H9 (cell line): ENCODE results near the gene WDR6. TPM values are rescaled to one million over a fixed set of nuclear protein-coding genes. Genes with fewer than 3 reads are reported as not detected.

Source experiments
- DNase-seq: peaks from one replicate; pipeline ENCODE4 v3.0.0-alpha.2; 2017
- H2AFZ ChIP-seq: one replicate; pipeline ENCODE4 v1.6.1; 2013; ENCODE audit warnings: mild to moderate bottlenecking, low read length, control low read depth, moderate library complexity
- H2AK5ac ChIP-seq: 2 replicates; pipeline ENCODE4 v1.6.1; 2013; ENCODE audit warnings: low read length, control low read depth, mixed read lengths; ENCODE audit not compliant: insufficient read length
- H2BK120ac ChIP-seq: one replicate; pipeline ENCODE4 v1.6.1; 2013; ENCODE audit warnings: low read depth, mild to moderate bottlenecking, low read length, control low read depth, inconsistent platforms; ENCODE audit not compliant: poor library complexity, severe bottlenecking
- H2BK12ac ChIP-seq: 2 replicates; pipeline ENCODE4 v1.6.1; 2013; ENCODE audit warnings: low read length, control low read depth, mixed read lengths, low read depth; ENCODE audit not compliant: insufficient read length
- H2BK15ac ChIP-seq: 2 replicates; pipeline ENCODE4 v1.6.1; 2013; ENCODE audit warnings: low read depth, low read length, control low read depth
- H2BK20ac ChIP-seq: one replicate; pipeline ENCODE4 v1.6.1; 2013; ENCODE audit warnings: low read depth, mild to moderate bottlenecking, low read length, control low read depth, inconsistent platforms; ENCODE audit not compliant: poor library complexity, severe bottlenecking
- H2BK5ac ChIP-seq: 2 replicates; pipeline ENCODE4 v1.6.1; 2013; ENCODE audit warnings: low read length, control low read depth, mixed read lengths; ENCODE audit not compliant: insufficient read length
- H3K14ac ChIP-seq: 2 replicates; pipeline ENCODE4 v1.6.1; 2013; ENCODE audit warnings: low read length, control low read depth; ENCODE audit not compliant: insufficient read depth
- H3K18ac ChIP-seq: 2 replicates; pipeline ENCODE4 v1.6.1; 2013; ENCODE audit warnings: low read depth, mild to moderate bottlenecking, mixed read lengths, low read length, control low read depth; ENCODE audit not compliant: insufficient read length
- H3K23ac ChIP-seq: 2 replicates; pipeline ENCODE4 v1.6.1; 2013; ENCODE audit warnings: low read length, control low read depth, mixed read lengths, low read depth; ENCODE audit not compliant: insufficient read length
- H3K23me2 ChIP-seq: 2 replicates; pipeline ENCODE4 v1.6.1; 2013; ENCODE audit warnings: low read depth, mild to moderate bottlenecking, mixed read lengths, low read length, control low read depth; ENCODE audit not compliant: insufficient read length, poor library complexity, severe bottlenecking
- H3K27ac ChIP-seq: 2 replicates; pipeline ENCODE4 v1.5.1; 2013; ENCODE audit warnings: low read length, control low read depth, mixed read lengths, low read depth; ENCODE audit not compliant: insufficient read length
- H3K27me3 ChIP-seq: 2 replicates; pipeline ENCODE4 v1.6.1; 2013; ENCODE audit warnings: low read length, control low read depth, inconsistent platforms; ENCODE audit not compliant: insufficient read depth
- H3K4ac ChIP-seq: 2 replicates; pipeline ENCODE4 v1.6.1; 2013; ENCODE audit warnings: low read depth, mild to moderate bottlenecking, control low read depth, inconsistent platforms, low read length, moderate library complexity
- H3K4me1 ChIP-seq: 2 replicates; pipeline ENCODE4 v1.6.1; 2013; ENCODE audit warnings: low read length, control low read depth, inconsistent platforms; ENCODE audit not compliant: insufficient read depth
- H3K4me2 ChIP-seq: 2 replicates; pipeline ENCODE4 v1.6.1; 2013; ENCODE audit warnings: low read length, control low read depth, mixed read lengths; ENCODE audit not compliant: insufficient read length, insufficient read depth
- H3K56ac ChIP-seq: 2 replicates; pipeline ENCODE4 v1.6.1; 2013; ENCODE audit warnings: low read depth, mild to moderate bottlenecking, mixed read lengths, low read length, control low read depth; ENCODE audit not compliant: insufficient read length
- H3K79me1 ChIP-seq: 2 replicates; pipeline ENCODE4 v1.6.1; 2013; ENCODE audit warnings: low read depth, mild to moderate bottlenecking, moderate library complexity, low read length, control low read depth, inconsistent platforms; ENCODE audit not compliant: insufficient read depth, poor library complexity, severe bottlenecking
- H3K79me2 ChIP-seq: 2 replicates; pipeline ENCODE4 v1.6.1; 2013; ENCODE audit warnings: low read length, control low read depth, inconsistent platforms; ENCODE audit not compliant: insufficient read depth
- H3K9ac ChIP-seq: 2 replicates; pipeline ENCODE4 v1.6.1; 2013; ENCODE audit warnings: low read length, control low read depth, mixed read lengths; ENCODE audit not compliant: insufficient read length; ENCODE audit errors: extremely low read depth
- H3K9me3 ChIP-seq: one replicate; pipeline ENCODE4 v1.6.1; 2013; ENCODE audit warnings: low read depth, low read length, inconsistent platforms; ENCODE audit not compliant: control insufficient read depth
- H3T11ph ChIP-seq: one replicate; pipeline ENCODE4 v1.6.1; 2013; ENCODE audit warnings: mild to moderate bottlenecking, low read length, control low read depth, inconsistent platforms
- H4K20me1 ChIP-seq: one replicate; pipeline ENCODE4 v1.6.1; 2013; ENCODE audit not compliant: control insufficient read depth, insufficient read length, insufficient read depth
- H4K5ac ChIP-seq: 2 replicates; pipeline ENCODE4 v1.6.1; 2013; ENCODE audit warnings: low read depth, mild to moderate bottlenecking, mixed read lengths, low read length, control low read depth; ENCODE audit not compliant: insufficient read length
- H4K8ac ChIP-seq: replicated peaks from 2 replicates; pipeline ENCODE4 v1.6.1; 2013; ENCODE audit warnings: low read length, control low read depth, mixed read lengths, low read depth; ENCODE audit not compliant: insufficient read length
- H4K91ac ChIP-seq: 2 replicates; pipeline ENCODE4 v1.6.1; 2013; ENCODE audit warnings: low read depth, mild to moderate bottlenecking, moderate library complexity, mixed read lengths, low read length, control low read depth; ENCODE audit not compliant: insufficient read length
- H3K27ac Mint-ChIP-seq, 3 experiments: 2 replicates in 2 of 3; 3 replicates in 1 of 3; pipeline ENCODE4 v1.8.0; 2020 to 2021; ENCODE audit warnings: mixed read lengths in 3 of 3, mild to moderate bottlenecking in 1 of 3, moderate library complexity in 1 of 3
- H3K27me3 Mint-ChIP-seq: 2 replicates; pipeline ENCODE4 v1.8.0; 2021; ENCODE audit warnings: low read depth, mild to moderate bottlenecking, moderate library complexity, mixed read lengths
- H3K36me3 Mint-ChIP-seq, 3 experiments: 2 replicates in 2 of 3; 3 replicates in 1 of 3; pipeline ENCODE4 v1.8.0; 2020 to 2021; ENCODE audit warnings: low read depth in 3 of 3, mixed read lengths in 3 of 3; ENCODE audit not compliant: insufficient read depth in 1 of 3
- H3K4me1 Mint-ChIP-seq, 2 experiments: 2 replicates each; pipeline ENCODE4 v1.8.0; 2020; ENCODE audit warnings: mixed read lengths in 2 of 2
- H3K4me3 Mint-ChIP-seq, 2 experiments: 2 replicates in 1 of 2; 3 replicates in 1 of 2; pipeline ENCODE4 v1.8.0; 2020 to 2021; ENCODE audit warnings: mild to moderate bottlenecking in 2 of 2, mixed read lengths in 2 of 2, moderate library complexity in 1 of 2
- H3K9me3 Mint-ChIP-seq, 2 experiments: 2 replicates in 1 of 2; 3 replicates in 1 of 2; pipeline ENCODE4 v1.8.0; 2020; ENCODE audit warnings: mild to moderate bottlenecking in 2 of 2, mixed read lengths in 2 of 2, moderate library complexity in 1 of 2
- CTCF ChIP-seq: fragments of 200-600 bp; sonication (generic); conservative IDR thresholded peaks from 3 replicates; pipeline ENCODE4 v1.8.0; 2021; ENCODE audit warnings: antibody characterized with exemption, mild to moderate bottlenecking
- WGBS: extraction: QIAGEN DNeasy Blood & Tissue Kit; methylation state at CpG from one replicate; pipeline ENCODE4 v1.1.7; 2013; ENCODE audit warnings: missing lambda C conversion rate, low lambda C conversion rate, mixed read lengths; ENCODE audit not compliant: insufficient read length; ENCODE audit errors: extremely low coverage; 5-methylcytosine and 5-hydroxymethylcytosine counted together
- total RNA-seq: library from RNA; stranded (reverse); gene quantifications from 2 replicates; pipeline ENCODE4 v1.2.1, GENCODE V29; 2021

Gene WDR6
- total RNA-seq, 1 experiment from 2014 or later: 298 TPM

GRCh38 chr3:49017971-49018706 lies 10.9 kb downstream of the WDR6 start, which contains the start of gene DALRD3:
Gene DALRD3, minus strand, starts transcription at chr3:49018580. Its CDS starts 16 bp downstream, at chr3:49018564.
- no peak within 1 kb of the TSS for H2BK5ac ChIP-seq
- Mint-ChIP-seq H3K36me3 (peaks cover 17 to 43% (median 37%) of the 10 kb centered on the region in 3 experiments), H3K4me1 (peaks cover 25% of the 10 kb centered on the region in 2 experiments), H3K4me3 (peak within 1 kb of the TSS; percentile 91 to 95), H3K27ac (peak within 1 kb of the TSS; percentile 38 to 87 (median 49); a peak in 6 of 7 replicates), H3K27me3 (no peaks in the 10 kb centered on the region), H3K9me3 (no peaks in the 10 kb centered on the region)
- H3K56ac ChIP-seq: no peak within 1 kb of the TSS
- H3K14ac ChIP-seq: no peak within 1 kb of the TSS
- H3K79me2 ChIP-seq: no peaks in the 10 kb centered on the region
- no peak within 1 kb of the TSS for H2BK120ac ChIP-seq
- H3K9me3 ChIP-seq: no peaks in the 10 kb centered on the region
- WGBS: no CpG with 5 or more reads among the region's 85 CpGs
- peak; percentile 13; the same call in 1 of the 3 replicates for TF ChIP-seq CTCF
- no peaks in the 10 kb centered on the region for H3K4me1 ChIP-seq
- H4K8ac ChIP-seq: no peak within 1 kb of the TSS
- no peak within 1 kb of the TSS for H2BK20ac ChIP-seq
- H4K5ac ChIP-seq: no peak within 1 kb of the TSS
- H2BK15ac ChIP-seq: no peak within 1 kb of the TSS
- no peak within 1 kb of the TSS for H2AK5ac ChIP-seq
- no peak within 1 kb of the TSS for H3K18ac ChIP-seq
- no peak within 1 kb of the TSS for H3K23ac ChIP-seq
- H3K4me2 ChIP-seq: peak within 1 kb of the TSS; percentile 37
- peaks cover 2% of the 10 kb centered on the region for H4K20me1 ChIP-seq
- DNase-seq: peak; percentile 86
- H3T11ph ChIP-seq: no peak within 1 kb of the TSS
- H3K4ac ChIP-seq: no peak within 1 kb of the TSS
- H3K9ac ChIP-seq: peak within 1 kb of the TSS; percentile 17
- peaks cover 22% of the 10 kb centered on the region for H3K23me2 ChIP-seq
- H3K27ac ChIP-seq: no peak within 1 kb of the TSS
- H2AFZ ChIP-seq: no peak within 1 kb of the TSS
- H3K27me3 ChIP-seq: no peaks in the 10 kb centered on the region
- H2BK12ac ChIP-seq: no peak within 1 kb of the TSS
- H4K91ac ChIP-seq: no peak within 1 kb of the TSS
- H3K79me1 ChIP-seq: no peaks in the 10 kb centered on the region
